NCI-H146 (cell line): ENCODE measurements around the gene NOP16.

Experiments used
- DNase-seq: peaks from one replicate; lab custom pipeline; 2025; lab: John Stamatoyannopoulos, UW

Gene NOP16

GRCh38 chr5:176360894-176361436 lies 27.4 kb downstream of the NOP16 start:
- peak; percentile 24 for DNase-seq

- no peak for DNase-seq
These were observed 28.7 kb downstream of the NOP16 start for GRCh38 chr5:176359658-176360057.

GRCh38 chr5:176356179-176356566 lies 32.2 kb downstream of the NOP16 start:
- no peak for DNase-seq

- no peak for DNase-seq
These were observed 32.8 kb downstream of the NOP16 start for GRCh38 chr5:176355400-176356178.

DNA sequence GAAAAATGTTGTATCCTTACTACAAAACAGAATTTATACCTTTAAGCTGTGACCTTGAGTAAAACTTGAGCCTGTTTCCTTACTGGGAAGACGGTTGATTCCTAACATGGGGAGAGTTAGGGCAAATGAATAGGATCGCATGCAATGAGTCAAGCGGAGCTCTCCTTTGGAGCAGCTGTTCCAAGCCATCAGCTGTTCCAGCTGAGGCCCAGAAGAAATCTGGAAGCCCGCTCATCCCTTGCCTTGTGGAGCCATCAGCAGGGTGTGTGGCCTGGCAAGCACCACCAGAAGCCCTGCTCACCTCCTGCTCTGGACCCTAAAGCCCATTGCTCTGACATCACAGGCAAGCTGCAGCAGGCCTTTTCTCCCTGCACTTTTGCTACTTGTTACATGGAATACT lies 34.9 kb downstream of the NOP16 start:
- no peak for DNase-seq

DNA sequence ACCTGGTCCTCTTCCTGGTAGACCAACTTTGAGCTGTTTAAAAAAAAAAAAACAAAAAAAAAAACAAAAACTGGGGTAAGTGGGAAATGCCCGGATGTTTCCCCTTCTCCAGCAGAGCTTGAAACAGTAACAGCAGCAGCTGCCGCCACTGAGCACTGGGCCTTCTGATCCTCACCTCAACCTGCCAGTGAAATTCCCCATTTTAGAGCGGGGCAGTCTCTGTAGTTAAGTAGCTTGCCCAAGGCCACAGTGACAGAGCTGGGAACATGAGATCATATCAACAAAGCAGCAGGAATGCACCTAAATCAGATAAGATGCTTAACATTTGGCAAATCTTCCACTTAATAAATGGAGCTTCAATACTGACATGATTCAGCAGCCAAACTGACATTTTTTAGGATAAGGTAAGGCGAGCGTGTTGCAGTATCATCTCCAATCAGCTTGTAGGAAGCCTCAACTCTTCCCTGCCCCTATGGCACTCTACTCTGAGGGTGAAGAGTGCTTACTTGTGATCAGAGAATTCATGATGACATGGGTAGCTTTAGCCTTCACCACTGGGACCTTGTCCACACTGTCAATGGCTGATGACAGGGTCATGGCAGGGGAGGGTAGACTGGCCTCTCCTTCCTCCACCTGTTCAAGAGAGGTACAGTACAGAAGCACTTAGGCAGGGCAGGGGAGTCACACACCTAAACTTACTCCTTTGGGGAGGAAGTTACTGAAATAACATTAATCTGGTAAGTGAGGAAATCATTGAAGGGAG lies 36.1 kb downstream of the NOP16 start:
- no peak for DNase-seq

GRCh38 chr5:176350416-176350815 lies 38.0 kb downstream of the NOP16 start:
- no peak for DNase-seq

DNA sequence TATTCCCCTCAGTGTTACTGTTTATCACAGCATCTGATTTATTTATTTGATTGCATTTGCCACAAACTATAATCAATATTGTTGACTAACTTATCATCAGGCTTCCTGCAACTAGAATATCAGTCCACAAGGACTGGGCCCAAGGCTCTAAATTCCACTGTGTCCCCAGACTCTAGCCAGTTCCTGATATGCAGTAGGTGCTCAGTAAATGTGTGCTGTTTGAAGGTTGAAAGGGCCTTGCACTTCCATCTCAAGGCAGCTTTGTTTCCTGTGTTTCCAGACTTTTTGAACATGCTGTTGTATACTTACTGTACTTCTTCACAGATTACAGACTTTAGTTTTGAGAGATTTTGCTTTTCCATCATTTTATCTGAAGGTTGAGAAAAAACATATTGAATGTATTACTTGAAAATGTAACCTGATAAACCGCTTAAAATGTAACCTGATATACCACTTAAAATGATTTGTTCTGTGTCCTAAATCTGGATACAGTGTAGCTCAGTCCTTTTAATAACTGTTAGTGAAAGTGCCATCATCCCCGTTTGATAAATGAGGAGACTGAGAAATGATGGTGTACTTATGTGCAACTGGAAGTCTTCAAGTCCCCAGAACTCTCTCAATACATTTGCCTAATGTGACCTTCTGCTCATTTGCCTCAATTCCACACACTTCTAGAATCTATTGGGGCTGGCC lies 45.5 kb downstream of the NOP16 start:
- no peak for DNase-seq

- DNase-seq, result no peak
These were observed 46.3 kb downstream of the NOP16 start for GRCh38 chr5:176342158-176342483.

GRCh38 chr5:176341325-176342157 lies 46.9 kb downstream of the NOP16 start:
- no peak for DNase-seq

DNA sequence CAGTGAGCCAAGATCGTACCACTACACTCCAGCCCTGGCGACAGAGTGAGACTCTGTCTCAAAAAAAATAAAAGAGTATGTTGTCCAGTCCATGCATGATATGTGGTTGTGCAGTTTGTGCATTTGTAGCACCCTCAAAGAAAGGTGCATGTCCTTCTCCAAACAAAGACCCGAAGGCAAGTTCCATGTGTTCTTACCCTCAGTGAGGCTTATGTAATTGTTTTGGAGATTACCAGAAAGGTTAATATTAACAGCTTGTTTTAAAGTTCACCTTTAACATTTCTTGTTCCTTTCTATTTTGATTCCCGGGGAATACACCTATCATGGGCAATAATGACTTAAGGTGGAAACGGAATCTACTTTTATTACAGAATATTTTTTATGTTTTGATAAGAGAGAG lies 49.1 kb downstream of the NOP16 start:
- DNase-seq, result no peak

DNA sequence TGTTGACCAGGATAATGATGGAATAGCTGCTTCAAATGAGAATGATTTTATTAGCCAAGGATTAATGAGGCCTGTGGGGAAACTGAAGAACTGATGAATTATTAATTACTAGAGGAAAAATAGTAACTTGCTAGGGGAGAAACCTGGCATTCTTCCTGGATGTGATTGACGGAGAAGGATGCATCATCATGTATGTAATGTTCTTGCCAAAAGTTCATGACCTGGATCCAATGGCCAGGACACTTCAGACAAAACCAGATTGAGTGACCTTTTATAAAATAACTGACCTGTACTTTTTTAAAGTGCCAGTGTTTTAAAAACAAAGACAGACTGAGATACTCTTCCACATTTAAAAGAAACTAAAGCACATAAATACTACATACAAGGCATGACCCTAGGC lies 50.5 kb downstream of the NOP16 start:
- no peak for DNase-seq

- DNase-seq, result no peak
These were observed 54.2 kb downstream of the NOP16 start for GRCh38 chr5:176334031-176334770.
